Small intestine (tissue), 7 donors: ENCODE data around the gene OR2V2. TPM values are rescaled to one million over a fixed set of nuclear protein-coding genes. Genes with fewer than 3 reads are reported as not detected.
"Not testable (repeated sequence)": the region's sequence is repeated elsewhere in the genome, so short reads cannot be mapped to it uniquely, and the experiment has no call there.

ENCODE experiments used
- DNase-seq, 2 donors: peaks; one replicate each; pipeline versions ENCODE4 v3.0.0 to v3.0.0-alpha.2; 2013
- FAIRE-seq: peaks from 2 replicates; lab custom pipeline; 2012; peaks lifted over from hg19 to GRCh38; lab: Jason Lieb, UNC
- H3K27ac ChIP-seq, 3 donors: one replicate each; pipeline ENCODE4 v1.5.1; 2013; ENCODE audit warnings: low read length in 2 of 3, mild to moderate bottlenecking in 2 of 3, control low read depth in 1 of 3, inconsistent platforms in 1 of 3, low read depth in 1 of 3, moderate library complexity in 1 of 3
- H3K27me3 ChIP-seq, 3 donors: one replicate each; pipeline ENCODE4 v1.6.1; 2013; ENCODE audit warnings: low read length in 3 of 3, inconsistent platforms in 1 of 3; ENCODE audit not compliant: control insufficient read depth in 3 of 3, insufficient read depth in 3 of 3
- H3K36me3 ChIP-seq, 3 donors: one replicate each; pipeline ENCODE4 v1.6.1; 2013; ENCODE audit warnings: low read length in 3 of 3, inconsistent platforms in 1 of 3, low read depth in 1 of 3, mild to moderate bottlenecking in 1 of 3, moderate library complexity in 1 of 3; ENCODE audit not compliant: control insufficient read depth in 3 of 3, insufficient read depth in 2 of 3
- H3K4me1 ChIP-seq, 3 donors: one replicate each; pipeline ENCODE4 v1.6.1; 2013; ENCODE audit warnings: low read length in 2 of 3, inconsistent platforms in 1 of 3, low read depth in 1 of 3, mild to moderate bottlenecking in 1 of 3, moderate library complexity in 1 of 3; ENCODE audit not compliant: control insufficient read depth in 3 of 3, insufficient read depth in 2 of 3
- H3K4me3 ChIP-seq, 3 donors: one replicate each; pipeline ENCODE4 v1.5.1; 2013; ENCODE audit warnings: low read length in 3 of 3, control low read depth in 1 of 3, inconsistent platforms in 1 of 3, low read depth in 1 of 3, mild to moderate bottlenecking in 1 of 3, moderate library complexity in 1 of 3
- H3K9me3 ChIP-seq, 2 donors: one replicate each; pipeline ENCODE4 v1.6.1; 2013; ENCODE audit warnings: low read depth in 1 of 2, low read length in 1 of 2; ENCODE audit not compliant: control insufficient read depth in 2 of 2, insufficient read depth in 1 of 2
- WGBS, 3 donors: extraction: QIAGEN DNeasy Blood & Tissue Kit; methylation state at CpG; one replicate each; pipeline ENCODE4 v1.1.7; 2013; 5-methylcytosine and 5-hydroxymethylcytosine counted together
- polyA plus RNA-seq, 4 donors: library from polyadenylated mRNA; stranded (reverse) in 3 of 4; unstranded in 1 of 4; fragments of 200-250 nt in 3 of 4; fragments of 120-200 nt in 1 of 4; gene quantifications; one replicate each; pipeline versions ENCODE4 v1.2.1 to v1.2.3, GENCODE V29; 2013
- donor health status: healthy with polysubstance abuse.
- donor health status: control.
- donor health status: control.
- donor health status: Bipolar disorder and iron deficiency.
- donor health status: healthy.

OR2V2 gene
- polyA plus RNA-seq, 4 donors, result not detected

- not testable (repeated sequence) for FAIRE-seq, H3K4me3 ChIP-seq, H3K36me3 ChIP-seq, H3K27ac ChIP-seq, H3K4me1 ChIP-seq, H3K9me3 ChIP-seq
- peaks cover 0 to 43% (median 30%) of the 10 kb centered on the region in 3 donors for H3K27me3 ChIP-seq
- peak; percentile 10 to 23 for DNase-seq
- 7 to 10% (median 9%) methylated on average over 5 of the region's 5 CpGs for WGBS, 3 donors
Measured at GRCh38 chr5:181104259-181104568, 43.2 kb upstream of the OR2V2 start.

- FAIRE-seq, H3K4me1 ChIP-seq, DNase-seq, H3K36me3 ChIP-seq, H3K27ac ChIP-seq, H3K9me3 ChIP-seq, H3K4me3 ChIP-seq: not testable (repeated sequence)
- H3K27me3 ChIP-seq, result peaks cover 0 to 42% (median 24%) of the 10 kb centered on the region in 3 donors
- WGBS, 3 donors, result 26 to 55% (median 46%) methylated on average over 14 to 19 of the region's 20 CpGs
Measured at GRCh38 chr5:181104606-181105390, 42.6 kb upstream of the OR2V2 start.

GRCh38 chr5:181105391-181106025, 41.9 kb upstream of the OR2V2 start:
- Histone ChIP-seq H3K4me1 (no peaks in the 10 kb centered on the region), H3K27ac (no peak overlapping the region), H3K4me3 (no peak overlapping the region), H3K9me3 (no peaks in the 10 kb centered on the region), H3K36me3 (no peaks in the 10 kb centered on the region), H3K27me3 (peaks cover 0 to 39% (median 24%) of the 10 kb centered on the region in 3 donors)
- no peak for FAIRE-seq
- 36 to 68% (median 67%) methylated on average over 7 of the region's 7 CpGs for WGBS, 3 donors
- DNase-seq, result no peak

GRCh38 chr5:181107699-181108098, 39.7 kb upstream of the OR2V2 start:
- Histone ChIP-seq H3K9me3 (no peaks in the 10 kb centered on the region), H3K4me1 (no peaks in the 10 kb centered on the region), H3K27ac (no peak overlapping the region), H3K4me3 (no peak overlapping the region), H3K27me3 (peaks cover 0 to 52% (median 27%) of the 10 kb centered on the region in 3 donors), H3K36me3 (no peaks in the 10 kb centered on the region)
- DNase-seq (no peak), FAIRE-seq (no peak)
- WGBS, 3 donors, result 60 to 67% (median 61%) methylated on average over 9 of the region's 9 CpGs

- Histone ChIP-seq H3K9me3 (no peaks in the 10 kb centered on the region), H3K4me3 (no peak overlapping the region), H3K36me3 (no peaks in the 10 kb centered on the region), H3K27me3 (peaks cover 0 to 53% (median 27%) of the 10 kb centered on the region in 3 donors), H3K27ac (no peak overlapping the region), H3K4me1 (no peaks in the 10 kb centered on the region)
- 61 to 73% (median 65%) methylated on average over 14 of the region's 14 CpGs for whole genome bisulfite sequencing, 3 donors
- FAIRE-seq (no peak), DNase-seq (no peak)
Measured at GRCh38 chr5:181108578-181109165, 38.7 kb upstream of the OR2V2 start.

- FAIRE-seq (no peak), DNase-seq (no peak)
- Histone ChIP-seq H3K36me3 (no peaks in the 10 kb centered on the region), H3K27ac (no peak overlapping the region), H3K4me3 (no peak overlapping the region), H3K4me1 (no peaks in the 10 kb centered on the region), H3K27me3 (peaks cover 0 to 55% (median 30%) of the 10 kb centered on the region in 3 donors), H3K9me3 (peaks cover 0 to under 1% of the 10 kb centered on the region in 2 donors)
- 44 to 52% (median 45%) methylated on average over 10 to 11 of the region's 11 CpGs for WGBS, 3 donors
Measured at GRCh38 chr5:181109489-181110013, 37.8 kb upstream of the OR2V2 start.

GRCh38 chr5:181111010-181111409, 36.4 kb upstream of the OR2V2 start:
- WGBS, 3 donors, result 84 to 87% (median 85%) methylated on average over 5 of the region's 5 CpGs
- Histone ChIP-seq H3K4me1 (no peaks in the 10 kb centered on the region), H3K4me3 (no peak overlapping the region), H3K27ac (no peak overlapping the region), H3K36me3 (no peaks in the 10 kb centered on the region), H3K27me3 (peaks cover 0 to 57% (median 26%) of the 10 kb centered on the region in 3 donors), H3K9me3 (peaks cover 0 to 2% of the 10 kb centered on the region in 2 donors)
- DNase-seq (no peak), FAIRE-seq (no peak)

- WGBS, 3 donors, result 66 to 73% (median 70%) methylated on average over 5 of the region's 5 CpGs
- Histone ChIP-seq H3K4me1 (no peaks in the 10 kb centered on the region), H3K27me3 (peaks cover 0 to 56% (median 22%) of the 10 kb centered on the region in 3 donors), H3K9me3 (peaks cover 0 to 2% of the 10 kb centered on the region in 2 donors), H3K27ac (no peak overlapping the region), H3K4me3 (no peak overlapping the region), H3K36me3 (no peaks in the 10 kb centered on the region)
- no peak for DNase-seq
- FAIRE-seq, result no peak
Measured at GRCh38 chr5:181112476-181112875, 34.9 kb upstream of the OR2V2 start.
